ENCODE results near the gene SH3BP4.

GRCh38 chr2:234929002-234929401, 22.8 kb upstream of the SH3BP4 start:
- no peak for TF ChIP-seq EZH2phosphoT487 (IDR thresholded peaks at IDR 0.05; ENCODE audit: borderline replicate concordance, low read length)
- no peak for TF ChIP-seq CTCF (IDR thresholded peaks at IDR 0.05; ENCODE audit: low read depth, low read length, poor library complexity, severe bottlenecking)
